BLaER1 treated with 17β-estradiol and CSF1 and Interleukin-3, amounts not matched to agents 10 nM and 100 nM (cell line): Measurements from ENCODE around the gene USP9X.
A peak's percentile ranks its signal among the peaks of the same experiment; 100 is the strongest.

Experiments used
- H3K27ac ChIP-seq, 11 experiments: shearing (Covaris generic); formaldehyde crosslinking; 2 replicates each; pipeline ENCODE4 v1.8.1; 2022
- H3K27me3 ChIP-seq, 11 experiments: shearing (Covaris generic); formaldehyde crosslinking; 2 replicates each; pipeline ENCODE4 v1.8.1; 2022
- H3K36me3 ChIP-seq, 11 experiments: shearing (Covaris generic); formaldehyde crosslinking; 2 replicates each; pipeline ENCODE4 v1.8.1; 2022
- H3K4me1 ChIP-seq, 10 experiments: shearing (Covaris generic); formaldehyde crosslinking; 2 replicates each; pipeline ENCODE4 v1.8.1; 2022
- H3K4me2 ChIP-seq, 11 experiments: shearing (Covaris generic); formaldehyde crosslinking; 2 replicates each; pipeline ENCODE4 v1.8.1; 2022
- H3K4me3 ChIP-seq, 10 experiments: shearing (Covaris generic); formaldehyde crosslinking; 2 replicates each; pipeline ENCODE4 v1.8.1; 2022
- H3K9ac ChIP-seq, 11 experiments: shearing (Covaris generic); formaldehyde crosslinking; 2 replicates each; pipeline ENCODE4 v1.8.1; 2022
- H3K9me3 ChIP-seq, 11 experiments: shearing (Covaris generic); formaldehyde crosslinking; replicated peaks in 1 of 11; 2 replicates each; pipeline ENCODE4 v1.8.1; 2022
- H4K20me1 ChIP-seq, 11 experiments: shearing (Covaris generic); formaldehyde crosslinking; 2 replicates each; pipeline ENCODE4 v1.8.1; 2022
- Cebpa-rat ChIP-seq, 11 experiments: shearing (Covaris generic); IDR thresholded peaks; 2 replicates each; pipeline ENCODE4 v1.8.1; 2022

USP9X gene

GRCh38 chrX:41081821-41082220, 3.4 kb upstream of the USP9X start:
- H3K27ac ChIP-seq, result no peak overlapping the region
- H3K9ac ChIP-seq, result no peak overlapping the region
- H3K36me3 ChIP-seq, result no peaks in the 10 kb centered on the region

GRCh38 chrX:41082783-41083182, 2.5 kb upstream of the USP9X start:
- peaks cover 15 to 34% (median 22%) of the 10 kb centered on the region in 11 experiments for H4K20me1 ChIP-seq
- H3K36me3 ChIP-seq, result peaks cover 0 to 3% (median 0%) of the 10 kb centered on the region in 11 experiments; a peak in 1 of 22 replicates
- no peak for TF ChIP-seq Cebpa-rat (IDR thresholded peaks at IDR 0.05)
- no peaks in the 10 kb centered on the region for H3K9me3 ChIP-seq
- peaks cover 10 to 30% (median 16%) of the 10 kb centered on the region in 10 experiments; a peak in 19 of 20 replicates for H3K4me1 ChIP-seq
- no peak overlapping the region for H3K9ac ChIP-seq
- H3K27me3 ChIP-seq, result peaks cover 68 to 91% (median 83%) of the 10 kb centered on the region in 11 experiments
- H3K4me2 ChIP-seq, result peak overlapping the region in 3 of 11 experiments; percentile 28 to 80 (median 32); a peak in 5 of 22 replicates
- H3K27ac ChIP-seq, result no peak overlapping the region
- no peak overlapping the region for H3K4me3 ChIP-seq

More at GRCh38 chrX:41081821-41082220, 3.4 kb upstream of the USP9X start:
- no peaks in the 10 kb centered on the region for H3K9me3 ChIP-seq
- H3K27me3 ChIP-seq, result peaks cover 68 to 91% (median 83%) of the 10 kb centered on the region in 11 experiments
- no peak for TF ChIP-seq Cebpa-rat (IDR thresholded peaks at IDR 0.05)
- no peak overlapping the region for H3K4me2 ChIP-seq
- H4K20me1 ChIP-seq, result peaks cover 6 to 25% (median 12%) of the 10 kb centered on the region in 11 experiments; a peak in 21 of 22 replicates
- peaks cover 8 to 20% (median 12%) of the 10 kb centered on the region in 10 experiments; a peak in 16 of 20 replicates for H3K4me1 ChIP-seq
- H3K4me3 ChIP-seq, result no peak overlapping the region

GRCh38 chrX:41084044-41084892, 977 bp upstream of the USP9X start:
- no peaks in the 10 kb centered on the region for H3K9me3 ChIP-seq
- peaks cover 14 to 38% (median 26%) of the 10 kb centered on the region in 10 experiments; a peak in 19 of 20 replicates for H3K4me1 ChIP-seq
- H3K9ac ChIP-seq, result peak overlapping the region; percentile 97 to 100 (median 99)
- peak overlapping the region; percentile 70 to 89 (median 83) for H3K4me2 ChIP-seq
- peaks cover 0 to 16% (median 0%) of the 10 kb centered on the region in 11 experiments; a peak in 4 of 22 replicates for H3K36me3 ChIP-seq
- no peak; a peak in 1 of 22 replicates for TF ChIP-seq Cebpa-rat (IDR thresholded peaks at IDR 0.05)
- H3K27me3 ChIP-seq, result peaks cover 68 to 91% (median 83%) of the 10 kb centered on the region in 11 experiments
- peak overlapping the region; percentile 74 to 95 (median 86) for H3K4me3 ChIP-seq
- H4K20me1 ChIP-seq, result peaks cover 30 to 49% (median 36%) of the 10 kb centered on the region in 11 experiments
- peak overlapping the region; percentile 98 to 100 (median 100) for H3K27ac ChIP-seq

GRCh38 chrX:41085512-41085877, 250 bp downstream of the USP9X start:
- H3K27ac ChIP-seq, result peak overlapping the region; percentile 98 to 100 (median 100)
- TF ChIP-seq Cebpa-rat (IDR thresholded peaks at IDR 0.05), result no peak
- peaks cover 42 to 61% (median 49%) of the 10 kb centered on the region in 11 experiments for H4K20me1 ChIP-seq
- peak overlapping the region; percentile 97 to 100 (median 99) for H3K9ac ChIP-seq
- peaks cover 0 to 20% (median 0%) of the 10 kb centered on the region in 11 experiments; a peak in 4 of 22 replicates for H3K36me3 ChIP-seq
- no peaks in the 10 kb centered on the region for H3K9me3 ChIP-seq
- H3K4me3 ChIP-seq, result peak overlapping the region; percentile 74 to 95 (median 86)
- H3K4me1 ChIP-seq, result peaks cover 14 to 48% (median 35%) of the 10 kb centered on the region in 10 experiments; a peak in 19 of 20 replicates
- H3K4me2 ChIP-seq, result peak overlapping the region; percentile 67 to 88 (median 84)
- H3K27me3 ChIP-seq, result peaks cover 67 to 92% (median 83%) of the 10 kb centered on the region in 11 experiments

GRCh38 chrX:41085878-41086626, 807 bp downstream of the USP9X start:
- Histone ChIP-seq H3K36me3 (peaks cover 0 to 20% (median 0%) of the 10 kb centered on the region in 11 experiments; a peak in 4 of 22 replicates), H3K27ac (peak overlapping the region; percentile 98 to 100 (median 100)), H3K4me2 (peak overlapping the region; percentile 67 to 88 (median 84)), H3K9ac (peak overlapping the region; percentile 97 to 100 (median 99)), H4K20me1 (peaks cover 48 to 67% (median 54%) of the 10 kb centered on the region in 11 experiments), H3K4me1 (peaks cover 14 to 53% (median 35%) of the 10 kb centered on the region in 10 experiments; a peak in 19 of 20 replicates), H3K9me3 (no peaks in the 10 kb centered on the region), H3K4me3 (peak overlapping the region; percentile 74 to 95 (median 86)), H3K27me3 (peaks cover 67 to 92% (median 83%) of the 10 kb centered on the region in 11 experiments)
- TF ChIP-seq Cebpa-rat (IDR thresholded peaks at IDR 0.05), result no peak

GRCh38 chrX:41086627-41086932, 1.3 kb downstream of the USP9X start:
- no peak for TF ChIP-seq Cebpa-rat (IDR thresholded peaks at IDR 0.05)
- peaks cover 67 to 92% (median 83%) of the 10 kb centered on the region in 11 experiments for H3K27me3 ChIP-seq
- H3K9ac ChIP-seq, result peak overlapping the region; percentile 97 to 100 (median 99)
- peaks cover 0 to 20% (median 0%) of the 10 kb centered on the region in 11 experiments; a peak in 4 of 22 replicates for H3K36me3 ChIP-seq
- peaks cover 53 to 72% (median 59%) of the 10 kb centered on the region in 11 experiments for H4K20me1 ChIP-seq
- H3K4me1 ChIP-seq, result peaks cover 14 to 59% (median 35%) of the 10 kb centered on the region in 10 experiments; a peak in 19 of 20 replicates
- H3K9me3 ChIP-seq, result no peaks in the 10 kb centered on the region
- peak overlapping the region; percentile 74 to 95 (median 86) for H3K4me3 ChIP-seq
- H3K4me2 ChIP-seq, result peak overlapping the region; percentile 67 to 88 (median 84)
- H3K27ac ChIP-seq, result peak overlapping the region; percentile 98 to 100 (median 100)

GRCh38 chrX:41087201-41087600, 2.0 kb downstream of the USP9X start:
- H4K20me1 ChIP-seq, result peaks cover 60 to 78% (median 66%) of the 10 kb centered on the region in 11 experiments
- H3K9me3 ChIP-seq, result no peaks in the 10 kb centered on the region
- H3K27ac ChIP-seq, result peak overlapping the region in 8 of 11 experiments; percentile 98 to 100 (median 100); a peak in 15 of 22 replicates
- H3K9ac ChIP-seq, result peak overlapping the region; percentile 97 to 100 (median 99); a peak in 21 of 22 replicates
- H3K4me3 ChIP-seq, result peak overlapping the region; percentile 74 to 95 (median 86)
- peak overlapping the region; percentile 67 to 88 (median 84) for H3K4me2 ChIP-seq
- H3K27me3 ChIP-seq, result peaks cover 67 to 92% (median 83%) of the 10 kb centered on the region in 11 experiments
- H3K36me3 ChIP-seq, result peaks cover 0 to 23% (median 2%) of the 10 kb centered on the region in 11 experiments; a peak in 5 of 22 replicates
- peaks cover 14 to 65% (median 35%) of the 10 kb centered on the region in 10 experiments; a peak in 19 of 20 replicates for H3K4me1 ChIP-seq
- TF ChIP-seq Cebpa-rat (IDR thresholded peaks at IDR 0.05), result no peak

GRCh38 chrX:41090568-41091238, 5.5 kb downstream of the USP9X start:
- H3K4me3 ChIP-seq, result no peak overlapping the region
- H3K27me3 ChIP-seq, result peaks cover 81 to 98% (median 92%) of the 10 kb centered on the region in 11 experiments
- no peak overlapping the region for H3K27ac ChIP-seq
- no peaks in the 10 kb centered on the region for H3K9me3 ChIP-seq
- TF ChIP-seq Cebpa-rat (IDR thresholded peaks at IDR 0.05), result no peak
- peaks cover 95 to 100% (median 100%) of the 10 kb centered on the region in 11 experiments for H4K20me1 ChIP-seq
- H3K4me1 ChIP-seq, result peaks cover 6 to 81% (median 25%) of the 10 kb centered on the region in 10 experiments; a peak in 16 of 20 replicates
- peak overlapping the region in 4 of 11 experiments; percentile 7 to 88 (median 66); a peak in 4 of 22 replicates for H3K4me2 ChIP-seq
- H3K36me3 ChIP-seq, result peaks cover 4 to 47% (median 18%) of the 10 kb centered on the region in 11 experiments; a peak in 14 of 22 replicates
- no peak overlapping the region for H3K9ac ChIP-seq
